Stimulated activated CD8-positive, alpha-beta memory T cell treated with anti-CD3 and anti-CD28 coated beads, Interleukin-7, amount 100 ng/mL, for 48 hours (primary cell): ENCODE data around the gene TIGD7.

ENCODE experiments used
- DNase-seq, 2 donors: peaks; one replicate each; pipeline ENCODE4 v3.0.0-alpha.2; 2020; ENCODE audit warnings: low read depth in 1 of 2; ENCODE audit errors: extremely low read depth in 1 of 2

Gene TIGD7, protein sequence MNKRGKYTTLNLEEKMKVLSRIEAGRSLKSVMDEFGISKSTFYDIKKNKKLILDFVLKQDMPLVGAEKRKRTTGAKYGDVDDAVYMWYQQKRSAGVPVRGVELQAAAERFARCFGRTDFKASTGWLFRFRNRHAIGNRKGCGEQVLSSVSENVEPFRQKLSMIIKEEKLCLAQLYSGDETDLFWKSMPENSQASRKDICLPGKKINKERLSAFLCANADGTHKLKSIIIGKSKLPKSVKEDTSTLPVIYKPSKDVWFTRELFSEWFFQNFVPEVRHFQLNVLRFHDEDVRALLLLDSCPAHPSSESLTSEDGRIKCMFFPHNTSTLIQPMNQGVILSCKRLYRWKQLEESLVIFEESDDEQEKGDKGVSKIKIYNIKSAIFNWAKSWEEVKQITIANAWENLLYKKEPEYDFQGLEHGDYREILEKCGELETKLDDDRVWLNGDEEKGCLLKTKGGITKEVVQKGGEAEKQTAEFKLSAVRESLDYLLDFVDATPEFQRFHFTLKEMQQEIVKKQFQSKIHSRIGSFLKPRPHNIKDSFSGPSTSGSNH

DNA sequence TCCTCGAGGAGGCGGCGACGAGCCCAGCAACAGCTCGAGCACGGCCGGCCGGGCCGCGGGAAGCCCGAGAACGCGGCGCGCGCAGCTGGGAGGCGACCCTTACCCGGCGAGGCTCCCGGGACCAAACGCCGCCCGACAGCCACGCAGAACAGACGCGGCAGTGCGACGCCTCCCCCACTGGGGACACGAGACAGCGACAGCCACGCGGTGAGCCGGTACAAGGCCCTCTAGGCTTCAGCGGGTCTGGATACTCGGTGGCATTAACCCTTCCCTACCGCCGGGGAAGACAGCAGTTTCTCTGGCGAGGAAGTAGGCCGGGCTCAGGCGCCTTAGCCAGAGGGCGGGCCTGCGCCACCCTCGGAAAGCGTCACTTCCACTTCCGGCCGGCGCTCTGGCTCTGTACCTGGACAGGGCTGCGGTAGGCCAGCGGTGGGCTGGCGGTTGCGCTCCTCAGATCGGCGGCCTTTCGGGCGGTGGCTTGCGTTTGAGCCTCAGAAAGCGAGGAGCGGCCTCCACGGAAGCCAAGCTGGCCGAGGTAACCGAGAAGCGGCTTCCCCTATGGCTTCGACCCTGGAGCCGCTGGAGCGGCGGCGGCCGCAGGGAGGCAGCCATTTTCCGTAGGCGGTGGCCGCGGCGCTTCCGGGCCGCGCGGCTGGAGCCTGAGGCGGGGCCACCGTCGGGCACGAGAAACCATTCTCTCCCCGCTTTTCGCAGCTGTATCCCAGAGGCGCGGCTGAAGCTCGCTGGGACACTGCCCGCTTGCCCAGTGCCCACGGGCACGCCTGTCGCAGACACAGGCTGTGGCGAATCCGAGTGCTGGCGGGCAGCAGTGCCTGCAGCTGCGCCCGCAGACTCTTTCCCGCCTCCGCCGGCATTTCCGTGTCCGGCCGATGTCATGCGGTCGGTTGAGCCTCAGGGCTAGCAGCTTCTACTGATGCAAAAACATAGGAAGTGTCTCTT, at the start of gene TIGD7, which contains the start of gene ZNF75A:
TIGD7 (minus strand) TSS at position 322 of the 960 bp plus-strand sequence. CDS start 4,816 bp downstream, outside the sequence.
ZNF75A (plus strand) TSS at position 389 of the 960 bp plus-strand sequence. CDS start 2,932 bp downstream, outside the sequence.
- peak; percentile 69 to 72 for DNase-seq

DNA sequence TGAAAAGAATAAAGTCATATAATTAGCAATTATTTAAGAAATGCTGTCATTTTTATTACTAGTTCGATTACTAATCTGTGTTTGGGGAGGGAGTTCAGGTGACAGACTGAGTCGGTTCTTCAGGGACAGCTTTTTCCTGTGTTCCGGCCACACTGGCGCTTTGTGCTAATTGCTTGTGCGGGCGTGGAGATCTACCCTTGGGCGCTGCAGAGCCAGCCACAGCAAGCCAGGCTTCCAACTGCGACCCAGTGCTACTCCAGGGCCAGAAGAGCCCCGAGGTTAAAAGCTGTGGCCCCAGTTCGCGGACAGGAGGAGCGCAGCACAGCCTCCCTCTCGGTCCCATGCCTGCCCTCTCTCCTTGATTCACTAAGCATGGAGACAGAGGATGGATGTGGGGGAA, 43.9 kb upstream of the TIGD7 start:
- DNase-seq = no peak

DNA sequence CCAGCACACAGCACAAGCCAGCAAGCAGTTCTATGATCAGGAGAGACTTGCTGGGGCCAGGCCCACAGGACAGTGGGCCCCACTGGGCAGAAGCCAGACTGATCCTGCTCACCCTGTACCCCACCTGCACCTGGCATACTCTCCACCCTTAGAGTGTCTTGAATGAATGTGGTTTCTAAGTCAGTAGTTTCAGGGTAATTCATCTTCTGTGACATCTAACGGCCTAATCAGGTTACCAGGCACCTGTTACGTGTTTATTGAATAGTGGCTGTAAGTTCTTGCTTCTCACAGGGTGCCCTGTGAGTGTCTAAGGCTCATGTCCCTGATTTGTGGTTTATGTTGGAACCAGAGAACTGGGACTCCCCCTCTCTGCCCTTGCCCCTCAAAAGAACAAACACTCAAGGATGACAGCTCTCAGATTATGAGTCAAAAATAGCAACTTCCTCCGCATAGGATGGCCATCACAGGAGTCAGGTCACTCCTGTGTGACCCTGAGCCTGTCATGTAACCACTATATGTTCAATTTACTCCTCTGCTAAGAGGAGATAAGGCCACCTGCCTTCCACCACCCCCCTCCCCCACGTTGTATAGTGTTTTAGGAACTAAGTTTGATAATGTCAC, 43.4 kb upstream of the TIGD7 start:
- DNase-seq = no peak

DNA sequence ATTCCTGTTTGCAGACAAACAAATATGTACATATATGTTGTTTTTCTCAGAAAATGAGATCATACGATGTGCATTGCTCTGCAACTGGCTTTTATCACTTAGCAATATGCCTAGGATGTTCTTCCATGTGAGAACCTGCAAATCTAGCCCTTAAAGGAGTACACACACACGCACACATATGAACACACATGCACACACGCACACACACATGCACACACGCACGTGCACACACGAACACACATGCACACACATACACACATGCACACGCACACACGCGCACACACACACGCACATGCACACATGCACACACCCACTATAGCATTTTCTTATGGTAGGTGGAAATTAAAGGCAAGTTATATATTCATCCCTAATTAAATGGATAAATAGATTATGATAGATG, 42.4 kb upstream of the TIGD7 start:
- no peak for DNase-seq

DNA sequence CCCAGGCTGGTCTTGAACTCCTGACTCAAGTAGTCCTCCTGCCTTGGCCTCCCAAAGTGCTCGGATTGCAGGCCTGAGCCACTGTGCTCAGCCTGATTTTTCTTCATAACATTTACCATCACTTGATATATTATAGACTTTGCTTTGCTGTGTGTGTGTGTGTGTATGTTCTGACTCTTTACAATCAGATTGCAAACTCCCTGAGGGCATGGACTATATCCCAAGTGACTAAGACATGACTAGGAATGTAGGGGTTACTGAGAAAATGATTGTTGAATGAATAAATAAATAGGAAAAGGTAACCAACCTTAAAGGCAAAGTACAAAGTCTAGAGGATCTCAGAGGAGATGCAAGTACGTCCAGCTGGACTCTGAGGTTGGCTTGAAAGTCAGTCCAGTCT, 40.8 kb upstream of the TIGD7 start:
- DNase-seq = no peak

DNA sequence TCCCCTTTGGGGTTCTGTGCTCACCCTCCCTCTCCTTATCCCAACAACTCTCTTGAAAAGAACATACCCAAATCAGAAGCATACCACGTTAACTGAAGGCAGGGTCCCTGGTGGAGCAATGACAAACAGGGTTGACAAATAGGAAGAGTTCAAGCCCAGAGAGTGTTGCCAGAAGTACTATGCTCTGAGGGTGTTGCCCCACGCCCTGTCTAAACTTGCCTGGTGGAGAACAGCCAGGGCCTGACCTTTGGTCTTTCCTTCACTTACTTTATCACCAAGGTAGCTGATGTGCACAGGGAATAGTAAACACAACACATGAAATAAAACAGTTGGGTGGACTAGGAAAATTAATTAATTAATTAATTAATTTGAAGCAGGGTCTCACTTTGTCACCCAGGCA, 23.4 kb upstream of the TIGD7 start:
- no peak for DNase-seq

DNA sequence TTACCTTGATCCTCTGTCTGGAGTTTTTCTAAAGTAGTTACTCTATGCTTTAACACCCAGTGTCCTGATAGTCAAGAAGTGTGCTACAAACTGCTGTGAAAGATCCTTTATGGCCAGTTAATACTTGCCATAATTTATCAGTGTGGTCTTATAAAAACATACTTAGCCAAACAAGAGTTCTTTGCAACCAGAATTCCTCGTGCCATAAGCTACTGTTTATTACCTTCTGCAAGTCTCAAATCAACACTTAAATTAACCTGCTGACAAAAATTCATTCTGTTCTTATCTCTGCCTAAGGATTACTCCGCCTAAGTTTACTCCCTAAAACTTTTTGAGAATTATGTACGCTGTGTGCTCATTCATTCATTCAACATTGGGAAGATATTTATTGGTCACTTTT, 22.9 kb upstream of the TIGD7 start:
- no peak for DNase-seq

DNA sequence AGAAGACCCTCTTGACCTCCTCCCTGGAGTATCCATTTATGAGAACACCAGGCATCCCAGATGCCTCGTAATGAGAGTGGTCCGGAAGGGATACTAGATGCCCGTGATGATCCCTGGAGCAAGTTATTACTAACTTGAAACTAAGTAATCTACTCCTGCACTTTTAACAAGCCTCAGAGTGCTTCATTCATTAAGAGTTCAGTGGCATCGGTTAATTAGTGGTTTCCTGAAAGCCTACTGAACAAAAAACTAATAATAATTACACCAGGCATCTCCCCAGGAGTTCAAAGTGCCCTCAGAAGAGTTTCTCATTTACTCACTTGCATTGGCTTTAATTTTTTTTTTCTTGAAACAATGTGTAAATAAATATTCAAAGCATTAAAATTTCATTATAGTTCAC, 22.3 kb upstream of the TIGD7 start:
- DNase-seq = no peak

DNA sequence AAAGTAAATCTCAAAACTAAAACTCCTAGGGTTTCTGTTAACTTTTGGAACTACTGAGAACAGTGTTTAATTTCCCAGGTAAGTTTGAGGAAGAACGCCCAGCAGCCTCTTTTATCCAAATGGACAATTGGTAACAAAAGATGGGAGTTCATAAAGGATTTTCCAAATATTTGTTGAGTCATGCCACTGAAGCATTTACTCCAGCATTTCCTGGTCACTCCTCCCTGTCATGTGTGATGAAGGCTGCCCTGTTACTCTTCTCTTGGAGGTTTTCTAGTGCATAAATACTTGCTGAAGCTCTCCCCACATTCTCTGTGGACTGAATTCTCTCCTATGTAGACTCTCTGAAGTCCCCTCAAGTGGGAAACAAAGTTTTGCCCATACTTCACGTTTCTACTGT, 16.6 kb upstream of the TIGD7 start:
- DNase-seq = no peak

DNA sequence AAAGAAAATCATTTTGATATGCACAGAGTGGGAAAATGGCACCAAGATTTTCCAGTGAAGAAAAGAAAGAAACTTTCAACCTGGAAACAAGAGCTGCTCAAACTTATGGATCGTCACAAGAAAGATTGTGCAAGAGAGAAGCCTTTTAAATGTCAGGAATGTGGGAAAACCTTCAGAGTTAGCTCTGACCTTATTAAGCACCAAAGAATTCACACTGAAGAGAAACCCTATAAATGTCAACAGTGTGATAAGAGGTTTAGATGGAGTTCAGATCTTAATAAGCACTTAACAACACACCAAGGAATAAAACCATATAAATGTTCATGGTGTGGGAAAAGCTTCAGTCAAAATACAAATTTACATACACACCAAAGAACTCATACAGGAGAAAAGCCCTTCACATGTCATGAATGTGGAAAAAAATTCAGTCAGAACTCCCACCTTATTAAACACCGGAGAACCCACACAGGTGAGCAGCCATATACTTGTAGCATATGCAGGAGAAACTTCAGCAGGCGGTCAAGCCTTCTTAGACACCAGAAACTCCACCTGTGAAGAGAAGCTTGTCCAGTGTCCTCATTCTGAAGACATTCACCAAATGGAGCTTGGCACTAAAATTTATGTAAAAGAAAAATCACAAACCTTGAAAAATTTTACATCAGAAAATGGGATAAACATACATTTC, 12.2 kb upstream of the TIGD7 start:
- no peak for DNase-seq

DNA sequence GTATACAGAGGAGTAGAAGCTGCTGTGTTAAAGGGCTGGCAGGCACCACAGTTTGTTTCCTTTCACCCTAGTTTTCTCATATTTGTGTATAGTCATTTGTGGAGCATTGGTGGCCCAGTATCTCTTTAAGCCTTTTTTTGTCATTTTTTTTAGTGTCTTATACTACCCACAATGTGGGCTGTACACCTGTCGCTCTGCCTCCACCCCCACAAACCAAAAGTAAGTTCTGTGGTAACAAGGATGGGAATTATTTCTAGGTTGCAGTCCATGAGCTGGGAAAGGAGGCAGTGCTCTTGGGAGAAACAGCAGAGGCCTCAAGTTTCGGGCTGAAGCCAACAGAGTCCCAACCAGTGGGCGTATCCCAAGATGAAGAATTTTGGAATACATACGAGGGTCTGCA, 6.3 kb upstream of the TIGD7 start:
- no peak for DNase-seq

DNA sequence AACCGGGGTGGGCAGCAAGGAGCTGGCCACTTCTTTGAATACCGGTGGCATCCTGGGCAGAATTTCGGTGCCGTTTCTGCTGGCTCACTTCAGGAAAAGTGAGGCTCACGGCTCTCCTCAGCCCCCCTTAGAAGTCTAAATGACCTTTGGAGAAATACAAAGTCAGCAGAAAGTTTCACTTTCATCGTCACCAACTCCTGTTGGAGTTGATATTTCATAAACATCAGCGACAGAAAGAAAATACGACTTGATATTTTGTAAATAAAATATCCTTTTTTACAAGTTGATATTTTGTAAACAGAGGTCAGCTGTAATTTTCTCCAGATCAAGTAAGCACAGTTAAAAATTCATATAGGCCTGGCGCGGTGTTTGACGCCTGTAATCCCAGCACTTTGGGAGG, 848 bp upstream of the TIGD7 start:
- DNase-seq = no peak

DNA sequence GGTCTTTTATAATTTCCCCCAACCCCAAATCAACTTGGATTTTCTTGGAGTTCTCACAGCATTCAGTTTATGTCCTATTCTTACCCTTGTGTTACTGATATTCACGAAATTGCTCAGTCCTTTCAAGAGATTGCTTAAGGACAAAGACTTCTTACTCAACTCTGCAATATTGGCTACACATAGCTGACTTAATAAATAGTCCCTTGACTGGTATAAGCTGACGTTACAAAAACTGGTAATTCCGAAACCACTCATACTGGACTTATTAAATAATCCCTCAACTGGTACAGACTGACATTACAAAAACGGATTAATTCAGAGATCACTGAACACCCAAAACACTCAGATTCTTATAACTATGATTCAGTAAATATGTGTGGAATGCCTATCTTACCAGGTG, 860 bp downstream of the TIGD7 start:
- DNase-seq = no peak

DNA sequence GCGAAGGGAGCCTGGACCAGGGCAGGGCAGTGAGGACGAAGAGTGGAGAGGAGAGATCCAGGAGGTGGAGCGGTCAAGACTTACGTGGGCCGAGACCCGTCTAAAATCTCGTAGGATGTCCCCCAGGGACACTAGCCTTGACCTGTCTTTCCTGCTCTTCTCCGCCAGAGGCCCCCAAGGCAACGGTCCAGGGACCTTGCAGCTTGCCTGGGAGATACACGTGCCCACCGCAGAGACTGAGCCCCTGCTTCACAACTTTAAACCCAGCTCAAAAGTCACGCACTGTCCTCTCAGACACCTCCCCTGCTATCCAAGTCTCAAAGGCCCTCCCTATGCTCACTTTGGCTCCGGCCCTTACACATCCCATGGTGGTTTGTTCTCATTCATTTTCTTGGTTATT, 9.4 kb downstream of the TIGD7 start:
- no peak for DNase-seq

DNA sequence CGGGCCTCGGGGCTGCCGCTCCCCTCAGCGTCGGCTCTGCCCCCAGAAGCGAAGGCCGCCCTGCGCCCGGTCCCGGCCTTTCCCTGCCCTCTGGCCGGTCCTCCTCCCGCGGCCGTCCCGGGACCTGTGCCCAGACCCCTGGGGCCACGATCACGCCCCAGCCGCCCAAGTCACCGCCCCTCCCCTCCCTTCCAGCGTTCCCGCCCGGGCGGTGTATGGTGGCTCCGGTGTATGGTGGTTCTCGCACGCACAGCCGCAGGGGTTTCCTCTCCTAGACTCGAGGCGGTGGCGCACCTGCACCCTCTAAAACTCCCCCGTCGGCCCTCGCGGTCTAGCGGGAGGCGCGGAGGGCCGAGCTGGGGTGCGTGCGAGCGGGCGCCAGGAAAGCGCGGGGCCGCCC, 10.0 kb downstream of the TIGD7 start:
- DNase-seq = no peak

DNA sequence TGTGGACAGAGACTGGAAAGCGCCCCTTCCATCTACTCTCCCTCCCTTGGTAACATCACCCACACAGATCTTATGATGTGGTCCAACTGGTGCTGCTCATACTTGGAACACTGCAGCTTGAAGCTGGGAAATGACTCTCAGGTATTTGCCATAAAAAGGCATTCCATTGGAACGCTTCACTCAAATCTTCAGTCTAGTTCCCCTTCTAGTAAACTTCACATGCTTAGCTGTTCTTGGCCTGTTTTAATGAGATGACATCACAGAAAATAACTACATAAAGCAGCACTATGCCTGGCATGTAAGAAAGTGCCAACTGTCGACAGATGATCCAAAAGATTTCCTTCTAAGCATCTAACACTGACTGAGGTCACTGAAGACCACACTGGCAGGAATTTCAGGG, 12.6 kb downstream of the TIGD7 start:
- DNase-seq = no peak

DNA sequence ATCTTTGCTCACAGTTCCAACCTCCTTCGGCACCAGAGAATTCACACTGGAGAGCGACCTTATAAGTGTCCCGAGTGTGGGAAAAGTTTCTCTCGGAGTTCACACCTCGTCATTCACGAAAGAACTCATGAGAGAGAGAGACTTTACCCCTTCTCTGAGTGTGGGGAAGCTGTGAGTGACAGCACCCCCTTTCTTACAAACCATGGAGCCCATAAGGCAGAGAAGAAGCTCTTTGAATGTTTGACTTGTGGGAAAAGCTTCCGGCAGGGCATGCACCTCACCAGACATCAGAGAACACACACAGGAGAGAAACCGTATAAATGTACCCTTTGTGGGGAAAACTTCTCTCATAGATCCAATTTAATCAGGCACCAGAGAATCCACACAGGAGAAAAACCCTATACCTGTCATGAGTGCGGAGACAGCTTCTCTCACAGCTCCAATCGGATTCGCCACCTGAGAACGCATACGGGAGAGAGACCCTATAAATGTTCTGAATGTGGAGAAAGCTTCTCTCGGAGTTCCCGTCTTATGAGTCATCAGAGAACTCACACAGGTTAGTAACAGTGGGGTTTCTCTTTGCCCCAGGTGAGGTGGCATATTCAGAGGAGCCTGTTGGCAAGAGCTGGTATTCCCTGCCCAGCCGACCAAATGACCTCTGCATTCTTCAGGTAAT, 15.1 kb downstream of the TIGD7 start:
- no peak for DNase-seq

DNA sequence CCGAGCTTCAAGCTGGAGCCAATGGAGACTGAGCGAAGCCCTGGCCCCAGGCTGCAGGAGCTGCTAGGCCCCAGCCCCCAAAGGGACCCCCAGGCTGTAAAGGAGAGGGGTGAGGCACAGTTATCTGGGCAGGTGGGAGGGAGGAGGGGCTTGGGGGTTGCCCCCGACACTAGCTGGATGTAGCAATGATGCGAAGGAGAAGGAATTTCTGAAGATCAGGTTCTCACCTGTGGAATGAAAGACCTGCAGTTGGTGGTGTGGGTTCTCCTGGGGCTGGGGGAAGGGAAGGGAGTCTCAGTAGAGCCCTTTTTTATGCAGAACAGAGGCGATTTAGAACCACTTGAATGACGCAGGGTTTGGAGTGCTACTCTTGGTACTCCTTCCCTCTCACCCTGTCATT, 20.1 kb downstream of the TIGD7 start:
- DNase-seq = no peak

DNA sequence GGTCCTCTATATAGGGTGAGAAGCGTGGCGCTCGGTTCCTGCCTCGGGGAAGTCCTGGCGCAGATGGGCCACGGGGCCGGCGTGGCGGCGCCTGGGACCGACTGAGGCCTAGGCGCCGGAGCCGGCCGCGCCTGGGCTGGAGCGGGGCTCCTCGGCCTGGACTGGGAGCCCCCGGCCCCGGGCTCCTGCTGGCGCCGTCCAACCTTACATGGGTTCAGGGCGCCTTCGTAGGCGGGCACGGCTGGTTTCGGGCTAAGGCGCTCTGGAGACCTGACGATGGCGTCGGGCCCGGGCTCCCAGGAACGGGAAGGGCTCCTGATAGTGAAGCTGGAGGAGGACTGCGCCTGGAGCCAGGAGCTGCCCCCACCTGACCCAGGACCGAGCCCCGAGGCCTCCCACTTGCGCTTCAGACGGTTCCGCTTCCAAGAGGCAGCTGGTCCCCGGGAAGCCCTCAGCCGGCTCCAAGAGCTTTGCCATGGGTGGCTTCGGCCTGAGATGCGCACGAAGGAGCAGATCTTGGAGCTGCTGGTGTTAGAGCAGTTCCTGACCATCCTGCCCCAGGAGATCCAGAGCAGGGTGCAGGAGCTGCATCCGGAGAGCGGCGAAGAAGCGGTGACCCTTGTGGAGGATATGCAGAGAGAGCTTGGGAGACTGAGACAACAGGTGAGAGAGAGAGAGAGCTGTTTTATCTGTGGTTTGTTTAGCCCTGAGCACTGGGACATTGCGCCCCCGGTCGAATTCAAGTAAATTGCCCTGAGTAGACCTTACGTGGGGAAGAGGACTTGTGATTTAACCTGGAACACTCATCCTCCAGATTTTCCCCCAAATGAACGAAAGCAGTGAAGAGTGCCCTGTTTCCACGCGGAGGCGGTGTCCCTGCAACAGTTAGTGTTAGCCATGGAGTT, 21.4 kb downstream of the TIGD7 start:
- no peak for DNase-seq
